K562 treated with DMSO at 1 percent for 4 hours (cell line): ENCODE data around the gene DAPK1. TPM values are rescaled to one million over a fixed set of nuclear protein-coding genes. Genes with fewer than 3 reads are reported as not detected.

Experiments
- total RNA-seq: library from RNA; unstranded; fragments of 300-600 nt; gene quantifications from 2 replicates; pipeline ENCODE4 v1.2.3, GENCODE V29; 2022; ENCODE audit not compliant: insufficient read depth

DAPK1 gene
- 14.7 and 26.5 TPM in 2 replicates for total RNA-seq

GRCh38 chr9:87497604-87498045 is at the start of gene DAPK1:
Gene DAPK1 (plus strand): TSS chr9:87497867. CDS start chr9:87499078, 1,211 bp downstream.

GRCh38 chr9:87725900-87726709 is 228.4 kb downstream of the DAPK1 start, which contains the start of gene CTSL:
Gene CTSL (plus strand): TSS chr9:87726119. CDS start chr9:87727604, 1,485 bp downstream.

Other genes with a start within 250 kb of the DAPK1 start
- 143 and 163 TPM in 2 replicates for gene CTSL, start 228.3 kb downstream of the DAPK1 start, total RNA-seq